ENCODE measurements around the gene MCHR1.

Gene MCHR1

DNA sequence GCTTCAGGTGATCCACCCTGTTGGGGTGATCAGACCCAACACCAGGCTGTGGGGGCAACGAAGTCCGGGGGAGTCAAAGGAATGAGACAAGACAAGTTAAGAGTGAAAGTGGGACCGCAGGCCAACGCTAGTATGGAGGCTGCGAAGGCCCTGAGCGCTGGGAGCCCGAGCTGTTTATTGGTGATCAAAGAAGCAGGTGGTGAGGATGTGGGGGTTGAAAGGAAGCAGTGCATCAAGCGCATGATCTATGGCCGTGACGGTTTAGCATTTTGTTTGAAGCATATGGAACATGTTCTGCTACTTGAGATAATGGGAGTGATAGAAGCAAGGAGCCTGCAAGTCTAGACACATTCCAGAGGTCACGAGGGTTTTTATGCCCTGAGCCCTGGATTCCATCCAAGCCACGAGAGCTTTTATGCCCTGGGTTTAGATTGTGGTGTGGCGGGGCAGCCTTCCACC lies 49.5 kb downstream of the MCHR1 start:
- H3K4me3 ChIP-seq (ENCODE audit: low read depth, low read length), result no peak overlapping the region
- no peak for DNase-seq (ENCODE audit: low read depth)
- TF ChIP-seq, protein P1, sequence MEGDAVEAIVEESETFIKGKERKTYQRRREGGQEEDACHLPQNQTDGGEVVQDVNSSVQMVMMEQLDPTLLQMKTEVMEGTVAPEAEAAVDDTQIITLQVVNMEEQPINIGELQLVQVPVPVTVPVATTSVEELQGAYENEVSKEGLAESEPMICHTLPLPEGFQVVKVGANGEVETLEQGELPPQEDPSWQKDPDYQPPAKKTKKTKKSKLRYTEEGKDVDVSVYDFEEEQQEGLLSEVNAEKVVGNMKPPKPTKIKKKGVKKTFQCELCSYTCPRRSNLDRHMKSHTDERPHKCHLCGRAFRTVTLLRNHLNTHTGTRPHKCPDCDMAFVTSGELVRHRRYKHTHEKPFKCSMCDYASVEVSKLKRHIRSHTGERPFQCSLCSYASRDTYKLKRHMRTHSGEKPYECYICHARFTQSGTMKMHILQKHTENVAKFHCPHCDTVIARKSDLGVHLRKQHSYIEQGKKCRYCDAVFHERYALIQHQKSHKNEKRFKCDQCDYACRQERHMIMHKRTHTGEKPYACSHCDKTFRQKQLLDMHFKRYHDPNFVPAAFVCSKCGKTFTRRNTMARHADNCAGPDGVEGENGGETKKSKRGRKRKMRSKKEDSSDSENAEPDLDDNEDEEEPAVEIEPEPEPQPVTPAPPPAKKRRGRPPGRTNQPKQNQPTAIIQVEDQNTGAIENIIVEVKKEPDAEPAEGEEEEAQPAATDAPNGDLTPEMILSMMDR (IDR thresholded peaks at IDR 0.05; ENCODE audit: low read depth, low read length), result no peak
- TF ChIP-seq MYC (IDR thresholded peaks at IDR 0.05; ENCODE audit: low read depth, low read length), result no peak
- TF ChIP-seq, protein P2, sequence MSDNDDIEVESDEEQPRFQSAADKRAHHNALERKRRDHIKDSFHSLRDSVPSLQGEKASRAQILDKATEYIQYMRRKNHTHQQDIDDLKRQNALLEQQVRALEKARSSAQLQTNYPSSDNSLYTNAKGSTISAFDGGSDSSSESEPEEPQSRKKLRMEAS (IDR thresholded peaks at IDR 0.05; ENCODE audit: low read depth, low read length), result no peak
- no peak for TF ChIP-seq POLR2A (IDR thresholded peaks at IDR 0.05; ENCODE audit: extremely low read depth, insufficient read length)

DNA sequence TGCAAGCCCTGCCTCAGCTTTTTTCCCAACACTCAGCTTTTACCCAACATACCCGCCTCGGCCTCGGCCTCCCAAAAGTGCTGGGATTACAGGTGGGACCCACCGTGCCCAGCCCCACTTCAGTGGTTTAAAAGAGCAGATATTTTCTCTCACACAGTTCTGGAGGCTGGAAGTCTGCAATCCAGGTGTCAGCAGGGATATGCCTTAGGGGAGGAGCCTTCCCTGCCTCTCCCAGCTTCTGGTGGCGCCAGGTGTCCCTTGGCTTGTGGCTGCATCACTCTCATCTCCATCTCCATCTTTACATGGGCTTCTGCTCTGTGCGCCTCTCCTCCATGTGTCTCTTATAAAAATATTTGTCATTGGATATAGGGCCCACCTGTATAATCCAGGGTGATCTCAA lies 50.0 kb downstream of the MCHR1 start:
- no peak for DNase-seq (ENCODE audit: low read depth)
- TF ChIP-seq, protein P2 (IDR thresholded peaks at IDR 0.05; ENCODE audit: low read depth, low read length), result no peak
- TF ChIP-seq POLR2A (IDR thresholded peaks at IDR 0.05; ENCODE audit: extremely low read depth, insufficient read length), result no peak
- TF ChIP-seq MYC (IDR thresholded peaks at IDR 0.05; ENCODE audit: low read depth, low read length), result no peak
- TF ChIP-seq, protein P1 (IDR thresholded peaks at IDR 0.05; ENCODE audit: low read depth, low read length), result no peak
- no peak overlapping the region for H3K4me3 ChIP-seq (ENCODE audit: low read depth, low read length)

Measured in NB4 (cell line).